GM23338 (cell line): Measurements from ENCODE around the gene TMEM141. TPM values are rescaled to one million over a fixed set of nuclear protein-coding genes. Genes with fewer than 3 reads are reported as not detected.

Experiments
- ATAC-seq: fragments of 200-7000 bp; cut with Tn5 transposase; 3 replicates; pipeline ENCODE4 v1.9.1; 2020
- DNase-seq: peaks from one replicate; pipeline ENCODE4 v3.0.0-alpha.2; 2015; ENCODE audit warnings: low spot score
- H2AFZ ChIP-seq: fragments of 200-600 bp; sonication (generic); 2 replicates; pipeline ENCODE4 v1.8.0; 2016; ENCODE audit warnings: antibody characterized with exemption, mild to moderate bottlenecking, moderate library complexity
- H3F3A ChIP-seq: fragments of 200-600 bp; sonication (generic); replicated peaks from 2 replicates; pipeline ENCODE4 v1.8.0; 2017; ENCODE audit warnings: antibody characterized with exemption, mixed run types, low read depth
- H3K27ac ChIP-seq: fragments of 200-600 bp; sonication (generic); 2 replicates; pipeline ENCODE4 v1.6.1; 2016; ENCODE audit warnings: low read depth
- H3K27me3 ChIP-seq: fragments of 200-600 bp; sonication (generic); 2 replicates; pipeline ENCODE4 v1.8.0; 2016; ENCODE audit warnings: mild to moderate bottlenecking, mixed run types, moderate library complexity; ENCODE audit not compliant: insufficient read depth
- H3K36me3 ChIP-seq: fragments of 200-600 bp; sonication (generic); 2 replicates; pipeline ENCODE4 v1.8.0; 2016; ENCODE audit warnings: mild to moderate bottlenecking; ENCODE audit not compliant: insufficient read depth
- H3K4me1 ChIP-seq: fragments of 200-600 bp; sonication (generic); 2 replicates; pipeline ENCODE4 v1.8.0; 2016; ENCODE audit warnings: mild to moderate bottlenecking, moderate library complexity; ENCODE audit not compliant: insufficient read depth
- H3K4me2 ChIP-seq: fragments of 200-600 bp; sonication (generic); 2 replicates; pipeline ENCODE4 v1.7.1; 2017; ENCODE audit warnings: mixed run types
- H3K4me3 ChIP-seq: fragments of 200-600 bp; sonication (generic); 2 replicates; pipeline ENCODE4 v1.6.1; 2016; ENCODE audit warnings: mixed run types
- H3K79me2 ChIP-seq: fragments of 200-600 bp; sonication (generic); replicated peaks from 2 replicates; pipeline ENCODE4 v1.8.0; 2017; ENCODE audit warnings: mild to moderate bottlenecking; ENCODE audit not compliant: insufficient read depth
- H3K9me2 ChIP-seq: fragments of 200-600 bp; sonication (generic); 2 replicates; pipeline ENCODE4 v1.8.0; 2017; ENCODE audit not compliant: insufficient read depth
- H4K20me1 ChIP-seq: fragments of 200-600 bp; sonication (generic); replicated peaks from 2 replicates; pipeline ENCODE4 v1.8.0; 2017; ENCODE audit warnings: mild to moderate bottlenecking; ENCODE audit not compliant: insufficient read depth
- H3K27ac Mint-ChIP-seq: 2 replicates; pipeline ENCODE4 v1.8.0; 2020; ENCODE audit warnings: inconsistent platforms, mild to moderate bottlenecking, moderate library complexity, mixed read lengths
- H3K27me3 Mint-ChIP-seq: 3 replicates; pipeline ENCODE4 v1.8.0; 2022; ENCODE audit warnings: low read depth, mild to moderate bottlenecking, moderate library complexity, mixed read lengths, inconsistent platforms; ENCODE audit not compliant: insufficient read depth, poor library complexity
- H3K36me3 Mint-ChIP-seq: 3 replicates; pipeline ENCODE4 v1.8.0; 2021; ENCODE audit warnings: low read depth, mild to moderate bottlenecking, inconsistent platforms, moderate library complexity, mixed read lengths
- H3K4me1 Mint-ChIP-seq: 3 replicates; pipeline ENCODE4 v1.8.0; 2020; ENCODE audit warnings: mild to moderate bottlenecking, inconsistent platforms, mixed read lengths
- H3K4me3 Mint-ChIP-seq: 3 replicates; pipeline ENCODE4 v1.8.0; 2021; ENCODE audit warnings: moderate library complexity, mild to moderate bottlenecking, inconsistent platforms, mixed read lengths
- H3K9me3 Mint-ChIP-seq: 3 replicates; pipeline ENCODE4 v1.8.0; 2020; ENCODE audit warnings: moderate library complexity, mild to moderate bottlenecking, inconsistent platforms, mixed read lengths
- CREB1 ChIP-seq: fragments of 250-450 bp; sonication (Bioruptor Pico); IDR thresholded peaks from 2 replicates; pipeline ENCODE4 v1.5.0; 2020; ENCODE audit warnings: low read depth, mild to moderate bottlenecking, moderate library complexity
- NANOG ChIP-seq: IDR thresholded peaks from 2 replicates; pipeline ENCODE4 v1.6.1; 2016; ENCODE audit warnings: antibody characterized with exemption, borderline replicate concordance
- STAT1 ChIP-seq: IDR thresholded peaks from one replicate; pipeline ENCODE4 v1.6.1; 2016; ENCODE audit warnings: antibody characterized with exemption; ENCODE audit not compliant: unreplicated experiment
- ZNF331 ChIP-seq: fragments of 250-450 bp; sonication (Bioruptor Pico); IDR thresholded peaks from 2 replicates; pipeline ENCODE4 v1.5.0; 2020; ENCODE audit warnings: low read depth, mild to moderate bottlenecking, moderate library complexity
- polyA plus RNA-seq: library from polyadenylated mRNA; unstranded; fragments of >200 nt; fragmentation: Nextera tagmentation; extraction: Ambion mirVana; gene quantifications from 2 replicates; pipeline ENCODE4 v1.2.1, GENCODE V29; 2016
- total RNA-seq: library from RNA; depleted of rRNA; stranded (reverse); fragments of >200 nt; shearing (Covaris generic); gene quantifications from 2 replicates; pipeline ENCODE4 v1.2.3, GENCODE V29; 2014
- TF ChIP-seq, protein P1 (sequence below): fragments of 250-450 bp; sonication (Bioruptor Pico); IDR thresholded peaks from 2 replicates; pipeline ENCODE4 v1.5.0; 2020; ENCODE audit warnings: mild to moderate bottlenecking, moderate library complexity
- TF ChIP-seq, protein P2 (sequence below), 2 experiments: fragments of 200-600 bp in 1 of 2; sonication (generic) in 1 of 2; conservative IDR thresholded peaks; 2 replicates each; pipeline versions ENCODE4 v1.5.1 to v1.6.1; 2016 to 2017; ENCODE audit warnings: antibody characterized with exemption in 2 of 2, low read depth in 2 of 2, mild to moderate bottlenecking in 2 of 2, moderate library complexity in 1 of 2

TMEM141 gene
- total and polyA plus RNA-seq, 2 experiments from 2014 or later: 71.4 to 90.5 TPM

GRCh38 chr9:136741883-136742571 is 49.1 kb upstream of the TMEM141 start (continued):
- TF ChIP-seq, protein P1, sequence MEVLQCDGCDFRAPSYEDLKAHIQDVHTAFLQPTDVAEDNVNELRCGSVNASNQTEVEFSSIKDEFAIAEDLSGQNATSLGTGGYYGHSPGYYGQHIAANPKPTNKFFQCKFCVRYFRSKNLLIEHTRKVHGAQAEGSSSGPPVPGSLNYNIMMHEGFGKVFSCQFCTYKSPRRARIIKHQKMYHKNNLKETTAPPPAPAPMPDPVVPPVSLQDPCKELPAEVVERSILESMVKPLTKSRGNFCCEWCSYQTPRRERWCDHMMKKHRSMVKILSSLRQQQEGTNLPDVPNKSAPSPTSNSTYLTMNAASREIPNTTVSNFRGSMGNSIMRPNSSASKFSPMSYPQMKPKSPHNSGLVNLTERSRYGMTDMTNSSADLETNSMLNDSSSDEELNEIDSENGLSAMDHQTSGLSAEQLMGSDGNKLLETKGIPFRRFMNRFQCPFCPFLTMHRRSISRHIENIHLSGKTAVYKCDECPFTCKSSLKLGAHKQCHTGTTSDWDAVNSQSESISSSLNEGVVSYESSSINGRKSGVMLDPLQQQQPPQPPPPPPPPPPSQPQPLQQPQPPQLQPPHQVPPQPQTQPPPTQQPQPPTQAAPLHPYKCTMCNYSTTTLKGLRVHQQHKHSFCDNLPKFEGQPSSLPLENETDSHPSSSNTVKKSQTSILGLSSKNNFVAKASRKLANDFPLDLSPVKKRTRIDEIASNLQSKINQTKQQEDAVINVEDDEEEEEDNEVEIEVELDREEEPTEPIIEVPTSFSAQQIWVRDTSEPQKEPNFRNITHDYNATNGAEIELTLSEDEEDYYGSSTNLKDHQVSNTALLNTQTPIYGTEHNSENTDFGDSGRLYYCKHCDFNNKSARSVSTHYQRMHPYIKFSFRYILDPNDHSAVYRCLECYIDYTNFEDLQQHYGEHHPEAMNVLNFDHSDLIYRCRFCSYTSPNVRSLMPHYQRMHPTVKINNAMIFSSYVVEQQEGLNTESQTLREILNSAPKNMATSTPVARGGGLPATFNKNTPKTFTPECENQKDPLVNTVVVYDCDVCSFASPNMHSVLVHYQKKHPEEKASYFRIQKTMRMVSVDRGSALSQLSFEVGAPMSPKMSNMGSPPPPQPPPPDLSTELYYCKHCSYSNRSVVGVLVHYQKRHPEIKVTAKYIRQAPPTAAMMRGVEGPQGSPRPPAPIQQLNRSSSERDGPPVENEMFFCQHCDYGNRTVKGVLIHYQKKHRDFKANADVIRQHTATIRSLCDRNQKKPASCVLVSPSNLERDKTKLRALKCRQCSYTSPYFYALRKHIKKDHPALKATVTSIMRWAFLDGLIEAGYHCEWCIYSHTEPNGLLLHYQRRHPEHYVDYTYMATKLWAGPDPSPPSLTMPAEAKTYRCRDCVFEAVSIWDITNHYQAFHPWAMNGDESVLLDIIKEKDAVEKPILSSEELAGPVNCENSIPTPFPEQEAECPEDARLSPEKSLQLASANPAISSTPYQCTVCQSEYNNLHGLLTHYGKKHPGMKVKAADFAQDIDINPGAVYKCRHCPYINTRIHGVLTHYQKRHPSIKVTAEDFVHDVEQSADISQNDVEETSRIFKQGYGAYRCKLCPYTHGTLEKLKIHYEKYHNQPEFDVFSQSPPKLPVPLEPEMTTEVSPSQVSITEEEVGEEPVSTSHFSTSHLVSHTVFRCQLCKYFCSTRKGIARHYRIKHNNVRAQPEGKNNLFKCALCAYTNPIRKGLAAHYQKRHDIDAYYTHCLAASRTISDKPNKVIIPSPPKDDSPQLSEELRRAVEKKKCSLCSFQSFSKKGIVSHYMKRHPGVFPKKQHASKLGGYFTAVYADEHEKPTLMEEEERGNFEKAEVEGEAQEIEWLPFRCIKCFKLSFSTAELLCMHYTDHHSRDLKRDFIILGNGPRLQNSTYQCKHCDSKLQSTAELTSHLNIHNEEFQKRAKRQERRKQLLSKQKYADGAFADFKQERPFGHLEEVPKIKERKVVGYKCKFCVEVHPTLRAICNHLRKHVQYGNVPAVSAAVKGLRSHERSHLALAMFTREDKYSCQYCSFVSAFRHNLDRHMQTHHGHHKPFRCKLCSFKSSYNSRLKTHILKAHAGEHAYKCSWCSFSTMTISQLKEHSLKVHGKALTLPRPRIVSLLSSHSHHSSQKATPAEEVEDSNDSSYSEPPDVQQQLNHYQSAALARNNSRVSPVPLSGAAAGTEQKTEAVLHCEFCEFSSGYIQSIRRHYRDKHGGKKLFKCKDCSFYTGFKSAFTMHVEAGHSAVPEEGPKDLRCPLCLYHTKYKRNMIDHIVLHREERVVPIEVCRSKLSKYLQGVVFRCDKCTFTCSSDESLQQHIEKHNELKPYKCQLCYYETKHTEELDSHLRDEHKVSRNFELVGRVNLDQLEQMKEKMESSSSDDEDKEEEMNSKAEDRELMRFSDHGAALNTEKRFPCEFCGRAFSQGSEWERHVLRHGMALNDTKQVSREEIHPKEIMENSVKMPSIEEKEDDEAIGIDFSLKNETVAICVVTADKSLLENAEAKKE (CRISPR knock-in tag): no peak
- no peak for TF ChIP-seq NANOG

DNA sequence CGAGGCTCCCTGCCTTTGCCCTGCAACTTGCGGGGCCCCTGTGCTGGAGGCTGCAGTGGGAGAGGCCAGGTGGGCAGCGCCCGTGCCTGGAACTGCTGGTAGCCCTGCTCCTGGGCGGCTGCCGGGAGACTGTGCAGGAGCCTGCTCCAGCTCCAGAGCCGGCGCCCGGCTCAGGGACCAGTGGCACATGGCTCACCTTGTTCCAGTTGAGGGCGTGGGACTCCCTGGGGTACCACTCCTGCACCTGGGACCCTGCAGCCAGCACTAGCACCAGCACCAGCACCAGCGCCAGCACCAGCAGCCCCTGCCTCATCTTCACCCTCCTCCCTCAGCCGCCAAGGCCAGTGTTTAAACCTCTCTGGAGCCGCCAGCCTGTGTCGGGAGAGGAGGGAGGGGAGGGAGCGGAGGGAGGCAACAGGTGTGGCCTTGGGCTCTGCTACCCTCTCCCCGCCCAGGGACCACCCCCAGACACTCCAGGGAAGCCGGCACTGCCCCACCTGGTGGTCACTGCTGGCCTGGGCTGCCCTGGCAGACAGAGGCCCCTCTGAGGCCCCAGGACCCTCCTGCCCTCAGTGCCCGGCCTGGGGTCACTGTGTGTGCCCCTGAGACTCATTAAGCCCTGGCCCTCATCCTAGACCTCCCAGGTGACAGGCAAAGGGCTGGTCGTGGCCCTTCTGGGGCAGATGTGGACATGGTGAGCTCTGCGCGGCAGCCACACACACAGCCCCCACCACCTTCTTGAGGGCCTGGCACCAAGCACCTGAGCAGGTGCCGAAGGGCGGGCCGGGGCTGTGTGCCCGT is 48.4 kb upstream of the TMEM141 start, which contains the start of gene LCN10:
Gene LCN10, minus strand, starts transcription at position 350 of the 801 bp plus-strand sequence. Its CDS starts 37 bp downstream, at position 313.
- Histone ChIP-seq H3K27me3 (no peaks in the 10 kb centered on the region), H2AFZ (no peak within 1 kb of the TSS; the same call in 1 of the 2 replicates), H3K4me3 (peak within 1 kb of the TSS; percentile 26; the same call in 1 of the 2 replicates), H3K4me1 (no peaks in the 10 kb centered on the region), H3F3A (no peaks in the 10 kb centered on the region), H3K4me2 (no peak within 1 kb of the TSS), H4K20me1 (no peaks in the 10 kb centered on the region), H3K9me2 (no peaks in the 10 kb centered on the region), H3K27ac (no peak within 1 kb of the TSS), H3K36me3 (no peaks in the 10 kb centered on the region), H3K79me2 (no peaks in the 10 kb centered on the region)
- H3K4me3 Mint-ChIP-seq: no peak within 1 kb of the TSS; the same call in 2 of the 3 replicates
- peak; percentile 65 for DNase-seq
- peaks cover 8% of the 10 kb centered on the region for H3K27me3 Mint-ChIP-seq
- no peaks in the 10 kb centered on the region; the same call in 2 of the 3 replicates for H3K9me3 Mint-ChIP-seq
- peak; percentile 79 for ATAC-seq
- TF ChIP-seq ZNF331 (CRISPR knock-in tag) (no peak), CREB1 (no peak), NANOG (no peak), STAT1 (no peak)
- TF ChIP-seq, protein P2, sequence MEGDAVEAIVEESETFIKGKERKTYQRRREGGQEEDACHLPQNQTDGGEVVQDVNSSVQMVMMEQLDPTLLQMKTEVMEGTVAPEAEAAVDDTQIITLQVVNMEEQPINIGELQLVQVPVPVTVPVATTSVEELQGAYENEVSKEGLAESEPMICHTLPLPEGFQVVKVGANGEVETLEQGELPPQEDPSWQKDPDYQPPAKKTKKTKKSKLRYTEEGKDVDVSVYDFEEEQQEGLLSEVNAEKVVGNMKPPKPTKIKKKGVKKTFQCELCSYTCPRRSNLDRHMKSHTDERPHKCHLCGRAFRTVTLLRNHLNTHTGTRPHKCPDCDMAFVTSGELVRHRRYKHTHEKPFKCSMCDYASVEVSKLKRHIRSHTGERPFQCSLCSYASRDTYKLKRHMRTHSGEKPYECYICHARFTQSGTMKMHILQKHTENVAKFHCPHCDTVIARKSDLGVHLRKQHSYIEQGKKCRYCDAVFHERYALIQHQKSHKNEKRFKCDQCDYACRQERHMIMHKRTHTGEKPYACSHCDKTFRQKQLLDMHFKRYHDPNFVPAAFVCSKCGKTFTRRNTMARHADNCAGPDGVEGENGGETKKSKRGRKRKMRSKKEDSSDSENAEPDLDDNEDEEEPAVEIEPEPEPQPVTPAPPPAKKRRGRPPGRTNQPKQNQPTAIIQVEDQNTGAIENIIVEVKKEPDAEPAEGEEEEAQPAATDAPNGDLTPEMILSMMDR (conservative IDR thresholded peaks at IDR 0.05; ENCODE audit: low read depth in 2 of 2): peak; percentile 34 to 63
- H3K27ac Mint-ChIP-seq: no peak within 1 kb of the TSS
- peaks cover 2% of the 10 kb centered on the region; the same call in 1 of the 3 replicates for H3K4me1 Mint-ChIP-seq
- no peaks in the 10 kb centered on the region for H3K36me3 Mint-ChIP-seq
